CD4-positive, alpha-beta T cell (primary cell): ENCODE results near the gene PTPRF. TPM values are rescaled to one million over a fixed set of nuclear protein-coding genes. Genes with fewer than 3 reads are reported as not detected.

Experiments
- ATAC-seq: fragments of 200-7000 bp; cut with Tn5 transposase; one replicate; pipeline ENCODE4 v1.10.0; 2022; ENCODE audit warnings: mild to moderate bottlenecking; ENCODE audit not compliant: poor library complexity
- CTCF ChIA-PET: fragments of 350-600 bp; sonication (Branson Sonifier 250); formaldehyde crosslinking; loops from one replicate; lab custom pipeline; 2021; ENCODE audit warnings: antibody characterized with exemption, inconsistent platforms; lab: Charles Lee
- POLR2A ChIA-PET: fragments of 350-600 bp; sonication (Branson Sonifier 250); formaldehyde crosslinking; loops from one replicate; lab custom pipeline; 2021; ENCODE audit warnings: antibody characterized with exemption, inconsistent platforms; lab: Charles Lee
- DNase-seq, 14 experiments: peaks; one replicate each; pipeline ENCODE4 v3.0.0-alpha.2; 2013 to 2020; ENCODE audit warnings: mixed read lengths in 2 of 14
- H3K27ac ChIP-seq, 2 donors: one replicate each; pipeline versions ENCODE4 v1.5.1 to v1.7.0; 2013; ENCODE audit warnings: low read length in 2 of 2, low read depth in 1 of 2, mild to moderate bottlenecking in 1 of 2
- H3K27me3 ChIP-seq, 2 experiments: 1 replicate in 1 of 2; 2 replicates in 1 of 2; pipeline versions ENCODE4 v1.6.1 to v1.7.0; 2013; ENCODE audit warnings: low read length in 2 of 2, control low read depth in 1 of 2, mild to moderate bottlenecking in 1 of 2, moderate library complexity in 1 of 2; ENCODE audit not compliant: insufficient read depth in 2 of 2, control insufficient read depth in 1 of 2
- H3K36me3 ChIP-seq: one replicate; pipeline ENCODE4 v1.6.1; 2013; ENCODE audit warnings: low read length, control low read depth; ENCODE audit not compliant: insufficient read depth
- H3K4me1 ChIP-seq: one replicate; pipeline ENCODE4 v1.6.1; 2013; ENCODE audit warnings: low read length, control low read depth; ENCODE audit not compliant: insufficient read depth
- H3K4me3 ChIP-seq: one replicate; pipeline ENCODE4 v1.5.1; 2013; ENCODE audit warnings: mild to moderate bottlenecking, low read length, moderate library complexity
- H3K9me3 ChIP-seq, 2 experiments: 1 replicate in 1 of 2; 2 replicates in 1 of 2; pipeline versions ENCODE4 v1.6.1 to v1.7.0; 2013; ENCODE audit warnings: low read length in 2 of 2, mild to moderate bottlenecking in 2 of 2, control low read depth in 1 of 2, moderate library complexity in 1 of 2; ENCODE audit not compliant: control insufficient read depth in 1 of 2, insufficient read depth in 1 of 2
- H3K27ac Mint-ChIP-seq: one replicate; pipeline ENCODE4 v1.8.0; 2020; ENCODE audit warnings: mixed read lengths
- H3K27me3 Mint-ChIP-seq: one replicate; pipeline ENCODE4 v1.8.0; 2021; ENCODE audit warnings: mixed read lengths
- H3K36me3 Mint-ChIP-seq: one replicate; pipeline ENCODE4 v1.8.0; 2021; ENCODE audit warnings: low read depth, mixed read lengths
- H3K4me1 Mint-ChIP-seq: one replicate; pipeline ENCODE4 v1.8.0; 2021; ENCODE audit warnings: low read depth, mixed read lengths
- H3K4me3 Mint-ChIP-seq: one replicate; pipeline ENCODE4 v1.8.0; 2020; ENCODE audit warnings: mild to moderate bottlenecking, mixed read lengths
- H3K9me3 Mint-ChIP-seq: one replicate; pipeline ENCODE4 v1.8.0; 2020; ENCODE audit warnings: mixed read lengths
- intact Hi-C, 2 experiments: fragments of 100-400 bp; cut with DNase I in 1 of 2; cut with micrococcal nuclease in 1 of 2; formaldehyde crosslinking; loops; one replicate each; pipeline versions ENCODE4 v1.15.1 to v1.9.0; 2023 to 2025; cut with DNase I, micrococcal nuclease
- total RNA-seq, 174 experiments: library from RNA in 2 of 174; stranded (reverse) in 2 of 174; gene quantifications; one replicate each; pipeline ENCODE4 v1.2.3 and lab custom pipeline; 2021 to 2026
- TF ChIP-seq, protein P1 (sequence below): fragments of 200-600 bp; IDR thresholded peaks from one replicate; pipeline ENCODE4 v1.8.0; 2022; ENCODE audit warnings: antibody characterized with exemption, mild to moderate bottlenecking

Gene PTPRF
- total RNA-seq, 2 experiments from 2014 or later, result 0.14 TPM

DNA sequence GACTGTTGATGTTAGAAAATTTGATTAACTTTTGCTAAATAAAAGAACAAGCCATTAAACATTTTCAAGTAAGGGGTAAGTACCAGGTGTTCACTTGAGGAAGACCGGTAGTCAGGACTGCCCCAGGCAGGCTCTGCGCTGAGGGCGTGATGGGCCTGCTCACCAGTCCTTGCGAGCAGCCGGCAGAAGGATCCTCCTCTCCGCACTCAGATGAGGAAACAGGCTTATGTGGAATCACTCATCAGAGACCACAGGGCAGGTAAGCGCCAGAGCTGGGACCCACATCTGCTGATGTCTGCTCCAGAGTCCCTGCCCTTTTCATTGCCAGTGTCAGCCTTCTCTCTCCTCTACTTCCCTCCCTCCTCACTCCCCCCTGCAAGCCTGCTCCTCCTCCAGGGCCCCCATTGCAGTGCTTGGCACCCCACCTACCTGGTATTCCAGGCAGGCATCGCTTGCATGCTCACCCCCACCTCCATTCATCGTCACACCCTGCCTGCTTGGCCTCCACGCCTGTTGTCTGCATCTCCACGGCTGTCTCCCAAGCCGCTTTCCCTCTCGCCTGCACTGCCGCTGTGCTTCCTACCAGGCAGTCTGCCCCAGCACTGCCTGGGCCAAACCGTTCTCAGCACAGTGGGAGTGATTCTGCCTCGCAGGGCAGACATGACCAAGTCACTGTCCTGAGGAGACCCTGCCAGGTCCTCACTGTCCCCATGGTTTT lies 94.5 kb downstream of the PTPRF start:
- Mint-ChIP-seq H3K4me3 (no peak overlapping the region), H3K27ac (no peak overlapping the region), H3K36me3 (no peaks in the 10 kb centered on the region), H3K9me3 (no peaks in the 10 kb centered on the region), H3K4me1 (no peaks in the 10 kb centered on the region), H3K27me3 (no peaks in the 10 kb centered on the region)
- intact Hi-C loops, result no loop called here
- H3K36me3 ChIP-seq, result no peaks in the 10 kb centered on the region
- no peaks in the 10 kb centered on the region for H3K9me3 ChIP-seq
- H3K27me3 ChIP-seq, result no peaks in the 10 kb centered on the region
- H3K27ac ChIP-seq, result no peak overlapping the region
- ATAC-seq (no peak), DNase-seq (no peak)
- no peak overlapping the region for H3K4me3 ChIP-seq
- TF ChIP-seq, protein P1, sequence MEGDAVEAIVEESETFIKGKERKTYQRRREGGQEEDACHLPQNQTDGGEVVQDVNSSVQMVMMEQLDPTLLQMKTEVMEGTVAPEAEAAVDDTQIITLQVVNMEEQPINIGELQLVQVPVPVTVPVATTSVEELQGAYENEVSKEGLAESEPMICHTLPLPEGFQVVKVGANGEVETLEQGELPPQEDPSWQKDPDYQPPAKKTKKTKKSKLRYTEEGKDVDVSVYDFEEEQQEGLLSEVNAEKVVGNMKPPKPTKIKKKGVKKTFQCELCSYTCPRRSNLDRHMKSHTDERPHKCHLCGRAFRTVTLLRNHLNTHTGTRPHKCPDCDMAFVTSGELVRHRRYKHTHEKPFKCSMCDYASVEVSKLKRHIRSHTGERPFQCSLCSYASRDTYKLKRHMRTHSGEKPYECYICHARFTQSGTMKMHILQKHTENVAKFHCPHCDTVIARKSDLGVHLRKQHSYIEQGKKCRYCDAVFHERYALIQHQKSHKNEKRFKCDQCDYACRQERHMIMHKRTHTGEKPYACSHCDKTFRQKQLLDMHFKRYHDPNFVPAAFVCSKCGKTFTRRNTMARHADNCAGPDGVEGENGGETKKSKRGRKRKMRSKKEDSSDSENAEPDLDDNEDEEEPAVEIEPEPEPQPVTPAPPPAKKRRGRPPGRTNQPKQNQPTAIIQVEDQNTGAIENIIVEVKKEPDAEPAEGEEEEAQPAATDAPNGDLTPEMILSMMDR, result no peak
- CTCF ChIA-PET, result no interaction called here
- no peaks in the 10 kb centered on the region for H3K4me1 ChIP-seq
- POLR2A ChIA-PET, result no interaction called here

DNA sequence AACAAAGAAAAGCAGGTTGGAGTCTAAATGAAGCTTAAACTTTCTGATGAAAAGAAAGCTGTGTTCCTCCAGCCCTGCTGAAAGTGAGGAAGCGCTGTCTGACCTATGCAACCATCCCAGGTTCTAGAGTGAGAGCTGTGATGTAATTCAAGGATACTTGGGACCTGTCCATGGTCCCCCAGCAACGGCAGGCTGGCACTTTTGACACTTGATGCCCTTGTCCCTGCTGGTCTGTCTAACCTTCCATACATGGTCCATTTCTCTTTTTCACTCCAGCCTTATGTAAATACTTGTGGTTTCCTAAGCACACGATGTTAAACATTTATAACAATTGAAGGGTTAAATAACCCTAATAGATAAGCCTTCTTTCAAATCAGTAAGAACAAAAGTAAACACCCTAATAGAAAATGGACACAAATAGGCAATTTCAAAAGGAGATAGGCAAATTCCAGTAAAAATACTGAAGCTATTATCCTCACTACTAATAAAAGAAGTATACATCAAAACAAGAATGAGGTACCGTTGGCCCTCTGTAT lies 101.5 kb downstream of the PTPRF start:
- intact Hi-C loops, result no loop called here
- peaks cover 4% of the 10 kb centered on the region for H3K27me3 Mint-ChIP-seq
- no peaks in the 10 kb centered on the region for H3K9me3 Mint-ChIP-seq
- H3K27ac Mint-ChIP-seq, result no peak overlapping the region
- Histone ChIP-seq H3K27me3 (peaks cover 0 to 4% of the 10 kb centered on the region in 2 experiments), H3K4me1 (no peaks in the 10 kb centered on the region), H3K9me3 (no peaks in the 10 kb centered on the region), H3K27ac (no peak overlapping the region), H3K4me3 (no peak overlapping the region), H3K36me3 (no peaks in the 10 kb centered on the region)
- ChIA-PET POLR2A (interaction anchor here (0.7 kb wide), 1 partner anchor 41 kb away, joined by 3 read pairs; no protein-coding TSS in a partner anchor), CTCF (no interaction called here)
- DNase-seq (no peak), ATAC-seq (no peak)
- no peaks in the 10 kb centered on the region for H3K4me1 Mint-ChIP-seq
- no peak overlapping the region for H3K4me3 Mint-ChIP-seq
- TF ChIP-seq, protein P1, result no peak
- H3K36me3 Mint-ChIP-seq, result no peaks in the 10 kb centered on the region

DNA sequence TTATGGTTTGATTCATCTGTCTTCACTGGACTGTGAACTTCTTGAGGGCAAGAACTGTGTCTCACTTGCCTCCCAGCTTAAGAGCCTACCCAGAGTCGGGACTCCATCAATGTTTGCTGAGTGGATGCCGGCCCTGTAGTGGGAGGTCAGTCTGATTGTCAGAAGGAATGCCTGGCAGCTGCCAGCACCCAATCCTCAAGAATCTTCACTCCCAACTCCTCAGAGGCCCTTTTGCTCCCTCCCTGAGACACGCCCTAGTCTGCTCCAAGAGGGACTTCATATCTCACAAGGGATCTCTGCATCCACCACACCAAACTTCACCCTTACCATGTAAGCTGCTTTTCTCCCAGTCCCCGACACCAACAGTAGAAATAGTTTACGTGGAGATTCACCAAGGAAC lies 104.0 kb downstream of the PTPRF start:
- Histone ChIP-seq H3K27ac (no peak overlapping the region), H3K36me3 (no peaks in the 10 kb centered on the region), H3K4me1 (no peaks in the 10 kb centered on the region), H3K4me3 (no peak overlapping the region), H3K27me3 (peaks cover 0 to 4% of the 10 kb centered on the region in 2 experiments), H3K9me3 (no peaks in the 10 kb centered on the region)
- TF ChIP-seq, protein P1, result no peak
- ChIA-PET POLR2A (interaction anchor here (3.5 kb wide), 1 partner anchor 16 kb away, joined by 12 read pairs; the partner anchor contains the start of gene KDM4A), CTCF (no interaction called here)
- intact Hi-C loops, result no loop called here
- H3K9me3 Mint-ChIP-seq, result no peaks in the 10 kb centered on the region
- H3K27ac Mint-ChIP-seq, result no peak overlapping the region
- H3K27me3 Mint-ChIP-seq, result peaks cover 4% of the 10 kb centered on the region
- H3K4me3 Mint-ChIP-seq, result no peak overlapping the region
- H3K36me3 Mint-ChIP-seq, result no peaks in the 10 kb centered on the region
- DNase-seq (no peak), ATAC-seq (no peak)
- no peaks in the 10 kb centered on the region for H3K4me1 Mint-ChIP-seq
